Measurements from ENCODE around the gene DLGAP4.

The DLGAP4 gene

DNA sequence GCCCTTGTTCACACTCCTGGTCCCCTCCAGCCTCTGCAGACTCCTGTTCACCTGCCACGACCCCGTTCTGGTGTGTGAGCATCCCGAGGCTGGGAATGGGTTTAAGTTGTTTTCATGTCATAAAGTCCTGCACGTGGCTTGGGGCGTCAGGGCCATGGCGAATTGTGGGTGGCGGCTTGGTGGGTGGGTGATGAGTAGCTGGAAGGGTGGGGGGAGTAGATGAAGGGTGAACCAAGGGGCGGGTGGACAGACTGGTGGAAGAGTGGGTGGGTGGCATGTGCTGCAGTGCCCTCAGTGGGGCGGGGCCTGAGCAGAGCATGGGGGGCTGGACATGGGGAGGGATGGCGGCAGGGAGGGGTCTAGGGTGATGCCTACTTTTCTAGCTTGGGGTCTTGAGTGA, 54.3 kb downstream of the DLGAP4 start:
- TF ChIP-seq CTCF (IDR thresholded peaks at IDR 0.05; ENCODE audit: low read depth, low read length, missing control alignments) = no peak
- no peak for DNase-seq (ENCODE audit: low read depth)
- no peak overlapping the region for H3K4me3 ChIP-seq (ENCODE audit: low read depth, low read length)
- in situ Hi-C loops (cut with HindIII; ENCODE audit: low sequenced_read_pairs) = no loop called here

GRCh38 chr20:36361406-36361805, 55.3 kb downstream of the DLGAP4 start:
- in situ Hi-C loops (cut with HindIII; ENCODE audit: low sequenced_read_pairs) = no loop called here
- no peak for DNase-seq (ENCODE audit: low read depth)
- no peak overlapping the region for H3K4me3 ChIP-seq (ENCODE audit: low read depth, low read length)
- no peak for TF ChIP-seq CTCF (IDR thresholded peaks at IDR 0.05; ENCODE audit: low read depth, low read length, missing control alignments)

GRCh38 chr20:36362261-36362660, 56.1 kb downstream of the DLGAP4 start:
- in situ Hi-C loops (cut with HindIII; ENCODE audit: low sequenced_read_pairs) = no loop called here
- no peak for DNase-seq (ENCODE audit: low read depth)
- TF ChIP-seq CTCF (IDR thresholded peaks at IDR 0.05; ENCODE audit: low read depth, low read length, missing control alignments) = no peak
- H3K4me3 ChIP-seq (ENCODE audit: low read depth, low read length) = no peak overlapping the region

DNA sequence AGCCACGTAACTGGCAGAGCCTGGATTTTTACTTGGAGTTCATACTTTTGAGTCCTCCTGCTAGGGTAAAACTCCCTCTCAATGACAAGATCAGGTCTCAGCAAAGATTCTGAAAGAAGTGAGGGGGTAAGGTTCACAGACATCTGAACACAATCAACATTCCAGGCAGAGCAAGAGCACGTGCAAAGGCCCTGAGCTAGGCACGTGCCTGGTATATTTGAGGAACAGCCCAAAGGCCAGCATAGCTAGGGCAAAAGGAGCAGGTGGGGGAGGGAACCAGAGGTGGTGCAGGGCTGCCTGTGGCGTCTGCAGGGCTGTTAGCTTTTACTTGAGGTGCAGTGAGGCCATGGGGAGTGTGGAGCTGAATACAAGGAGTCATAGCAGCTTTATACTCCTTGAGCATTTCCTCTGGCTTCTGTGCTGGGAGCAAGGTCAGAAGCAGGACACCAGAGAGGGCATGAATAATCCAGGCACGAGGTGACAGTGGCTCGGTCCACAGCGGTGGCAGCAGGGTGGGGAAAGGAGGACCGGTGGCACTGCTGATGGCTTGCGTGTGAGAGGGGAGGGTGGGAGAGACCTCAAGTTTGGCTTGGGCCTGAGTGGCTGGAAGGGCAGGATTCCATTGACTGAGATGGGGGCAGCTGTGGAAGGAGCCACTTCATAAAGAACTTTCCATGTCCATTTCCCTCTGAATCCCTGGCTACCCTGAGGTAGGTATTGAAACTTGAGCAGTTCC, 57.0 kb downstream of the DLGAP4 start:
- TF ChIP-seq CTCF (IDR thresholded peaks at IDR 0.05; ENCODE audit: low read depth, low read length, missing control alignments) = no peak
- no peak for DNase-seq (ENCODE audit: low read depth)
- in situ Hi-C loops (cut with HindIII; ENCODE audit: low sequenced_read_pairs) = no loop called here
- no peak overlapping the region for H3K4me3 ChIP-seq (ENCODE audit: low read depth, low read length)

- TF ChIP-seq CTCF (IDR thresholded peaks at IDR 0.05; ENCODE audit: low read depth, low read length, missing control alignments) = no peak
Measured at GRCh38 chr20:36364506-36364905, 58.4 kb downstream of the DLGAP4 start.

GRCh38 chr20:36366623-36367369, 60.7 kb downstream of the DLGAP4 start:
- no peak overlapping the region for H3K4me3 ChIP-seq (ENCODE audit: low read depth, low read length)
- in situ Hi-C loops (cut with HindIII; ENCODE audit: low sequenced_read_pairs) = no loop called here
- no peak for TF ChIP-seq CTCF (IDR thresholded peaks at IDR 0.05; ENCODE audit: low read depth, low read length, missing control alignments)
- no peak for DNase-seq (ENCODE audit: low read depth)

More at GRCh38 chr20:36364506-36364905, 58.4 kb downstream of the DLGAP4 start:
- no peak for DNase-seq (ENCODE audit: low read depth)
- in situ Hi-C loops (cut with HindIII; ENCODE audit: low sequenced_read_pairs) = no loop called here
- H3K4me3 ChIP-seq (ENCODE audit: low read depth, low read length) = no peak overlapping the region

Measured in astrocyte of the cerebellum (primary cell).